Measurements from ENCODE around the gene MED16.

DNA sequence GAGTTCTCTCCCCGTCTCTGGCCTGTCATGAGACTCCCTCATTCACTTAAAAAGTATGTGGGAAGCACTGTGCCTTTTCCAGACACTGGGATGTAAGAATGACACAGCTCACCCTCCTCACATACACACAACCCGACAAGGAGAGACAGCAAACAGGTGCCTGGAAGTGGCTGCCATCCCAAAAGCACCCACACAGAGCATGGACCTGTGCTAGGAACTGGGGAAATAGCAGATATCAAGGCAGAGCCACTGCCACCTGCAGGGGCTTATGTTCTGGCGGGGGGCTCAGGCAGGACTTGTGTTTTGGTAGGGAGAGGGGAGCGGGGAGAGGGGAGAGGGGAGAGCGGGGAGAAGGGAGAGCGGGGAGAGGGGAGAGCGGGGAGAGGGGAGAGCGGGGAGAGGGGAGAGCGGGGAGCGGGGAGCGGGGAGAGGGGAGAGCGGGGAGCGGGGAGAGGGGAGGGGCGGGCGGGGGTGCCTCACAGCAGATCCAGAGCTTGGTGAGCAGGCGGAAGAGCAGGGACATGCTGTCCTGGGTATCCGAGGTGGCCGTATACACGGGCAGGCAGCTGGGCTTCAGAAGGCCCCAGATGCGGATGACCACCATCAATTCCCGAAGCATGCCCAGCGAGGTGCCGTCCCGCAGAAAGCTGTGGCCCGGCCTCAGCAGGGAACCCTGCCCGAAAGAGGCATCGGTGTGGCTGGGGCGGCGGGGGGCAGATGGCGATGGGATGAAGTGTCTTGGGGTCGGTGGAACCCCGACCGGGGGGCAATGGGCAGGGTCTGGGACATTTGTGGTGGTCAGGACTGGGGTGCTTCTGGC lies 21.3 kb downstream of the MED16 start:
- TF ChIP-seq EZH2 (IDR thresholded peaks at IDR 0.05; ENCODE audit: insufficient read depth, poor library complexity, severe bottlenecking) (no peak), EZH2phosphoT487 (IDR thresholded peaks at IDR 0.05; ENCODE audit: insufficient read depth, low read depth) (no peak)
